Pancreas (tissue), 8 donors: Measurements from ENCODE around the gene WDR82. TPM values are rescaled to one million over a fixed set of nuclear protein-coding genes. Genes with fewer than 3 reads are reported as not detected.

Source experiments
- microRNA-seq, 2 donors: library from miRNA; unstranded; fragments of <30 nt; microRNA quantifications; one replicate each; pipeline versions ENCODE4 to v1.1.0, GENCODE V29; 2019 to 2020
- polyA plus RNA-seq, 2 donors: library from polyadenylated mRNA; stranded (reverse); fragments of 200-250 nt; gene quantifications; one replicate each; pipeline ENCODE4 v1.2.3, GENCODE V29; 2013
- total RNA-seq, 6 donors: library from RNA; stranded (reverse); fragmentation: NEBNext Ultra II Directional in 4 of 6; extraction: Animal tissue kit (Norgen Biotek cat#: 25700) in 4 of 6; gene quantifications; one replicate each; pipeline versions ENCODE4 v1.2.1 to v1.2.4, GENCODE V29; 2021 to 2023
- donor health status: healthy with polysubstance abuse.
- donor health status: DM: no; HTN: no; CAD: no; lungs with moderate emphysema.
- donor health status: DM: no; HTN: no; CAD: no.
- donor health status: Bipolar disorder and iron deficiency.
- donor health status: DM: yes; HTN: yes; CAD: no.
- donor health status: DM: no; HTN: no; CAD: no.
- donor health status: DM: no; HTN: no; CAD: no.
- donor health status: DM: yes; HTN: yes; CAD: no.

WDR82 gene
- total and polyA plus RNA-seq, 8 donors, result 9.0 to 32.1 (median 18.8) TPM

Small RNA genes lying within 50 kb of the gene (microRNA-seq; reads per million reads assigned to microRNA genes)
- gene MIR135A1, result 5.4 to 9.1 reads per million in 2 donors
- 59,185 to 147,340 reads per million in 2 donors for gene MIRLET7G

Other genes with a start within 250 kb of the WDR82 start
- gene DUSP7, start 222.1 kb downstream of the WDR82 start, total RNA-seq, result 1 to 10 TPM; 2.8 to 7.6 (median 4.6) TPM
- gene DUSP7, start 222.1 kb downstream of the WDR82 start, polyA plus RNA-seq, result 1 to 10 TPM; 2.6 to 6.2 TPM
- 1 to 10 TPM in 1 of 6 donors, under 1 TPM in 5; 0.37 to 1.1 (median 0.71) TPM for gene POC1A, start 124.2 kb downstream of the WDR82 start, total RNA-seq
- gene POC1A, start 124.2 kb downstream of the WDR82 start, polyA plus RNA-seq, result under 1 TPM; 0.46 to 0.80 TPM
- 10 to 100 TPM; 10.1 to 21.7 (median 12.9) TPM for gene ALAS1, start 80.5 kb downstream of the WDR82 start, total RNA-seq
- gene ALAS1, start 80.5 kb downstream of the WDR82 start, polyA plus RNA-seq, result 10 to 100 TPM in 1 of 2 donors, 1 to 10 TPM in 1; 8.4 to 20.2 TPM
- gene TLR9, start 53.0 kb downstream of the WDR82 start, total RNA-seq, result under 1 TPM in 4 of 6 donors, not detected in 2; 0.03 to 0.47 (median 0.04) TPM
- gene TLR9, start 53.0 kb downstream of the WDR82 start, polyA plus RNA-seq, result under 1 TPM; 0.05 to 0.27 TPM
- gene TWF2, start 39.5 kb downstream of the WDR82 start, total RNA-seq, result 10 to 100 TPM in 4 of 6 donors, 1 to 10 TPM in 2; 8.9 to 26.8 (median 11.3) TPM
- gene TWF2, start 39.5 kb downstream of the WDR82 start, polyA plus RNA-seq, result 10 to 100 TPM; 12.9 to 15.9 TPM
- gene PPM1M, start 32.9 kb downstream of the WDR82 start, total RNA-seq, result 10 to 100 TPM in 1 of 6 donors, 1 to 10 TPM in 5; 4.0 to 15.2 (median 6.7) TPM
- gene PPM1M, start 32.9 kb downstream of the WDR82 start, polyA plus RNA-seq, result 10 to 100 TPM in 1 of 2 donors, 1 to 10 TPM in 1; 9.2 to 11.8 TPM
- gene GLYCTK, start 9.2 kb upstream of the WDR82 start, total RNA-seq, result 10 to 100 TPM in 1 of 6 donors, 1 to 10 TPM in 5; 4.1 to 11.6 (median 6.8) TPM
- gene GLYCTK, start 9.2 kb upstream of the WDR82 start, polyA plus RNA-seq, result 10 to 100 TPM; 13.8 to 19.3 TPM
- gene DNAH1, start 37.7 kb upstream of the WDR82 start, total RNA-seq, result 1 to 10 TPM; 2.9 to 5.1 (median 4.1) TPM
- 10 to 100 TPM in 1 of 2 donors, 1 to 10 TPM in 1; 8.1 to 11.4 TPM for gene DNAH1, start 37.7 kb upstream of the WDR82 start, polyA plus RNA-seq
- 10 to 100 TPM; 29.1 to 44.0 (median 34.1) TPM for gene BAP1, start 131.4 kb upstream of the WDR82 start, total RNA-seq
- gene BAP1, start 131.4 kb upstream of the WDR82 start, polyA plus RNA-seq, result 10 to 100 TPM; 60.1 to 71.0 TPM
- gene PHF7, start 132.0 kb upstream of the WDR82 start, total RNA-seq, result 1 to 10 TPM; 2.9 to 7.3 (median 4.7) TPM
- gene PHF7, start 132.0 kb upstream of the WDR82 start, polyA plus RNA-seq, result 1 to 10 TPM; 4.8 to 8.5 TPM
- 1 to 10 TPM in 5 of 6 donors, under 1 TPM in 1; 0.75 to 5.4 (median 2.4) TPM for gene SEMA3G, start 166.5 kb upstream of the WDR82 start, total RNA-seq
- gene SEMA3G, start 166.5 kb upstream of the WDR82 start, polyA plus RNA-seq, result 1 to 10 TPM; 3.8 to 4.9 TPM
- gene TNNC1, start 175.4 kb upstream of the WDR82 start, total RNA-seq, result 1 to 10 TPM in 3 of 6 donors, under 1 TPM in 3; 0.40 to 3.2 (median 1.1) TPM
- gene TNNC1, start 175.4 kb upstream of the WDR82 start, polyA plus RNA-seq, result 1 to 10 TPM; 5.9 to 6.3 TPM
- gene NISCH, start 177.0 kb upstream of the WDR82 start, total RNA-seq, result 10 to 100 TPM; 24.4 to 52.6 (median 32.4) TPM
- gene NISCH, start 177.0 kb upstream of the WDR82 start, polyA plus RNA-seq, result 100 to 1,000 TPM; 106 to 109 TPM
- gene STAB1, start 216.7 kb upstream of the WDR82 start, total RNA-seq, result 10 to 100 TPM in 5 of 6 donors, 1 to 10 TPM in 1; 8.2 to 57.7 (median 36.3) TPM
- 100 to 1,000 TPM; 122 to 140 TPM for gene STAB1, start 216.7 kb upstream of the WDR82 start, polyA plus RNA-seq